ENCODE data around the gene HYKK. TPM values are rescaled to one million over a fixed set of nuclear protein-coding genes. Genes with fewer than 3 reads are reported as not detected.

Gene HYKK
- total RNA-seq, 1 experiment from 2014 or later, result 3.1 TPM

- no peak overlapping the region for H2BK120ac ChIP-seq (ENCODE audit: low read depth, low read length, poor library complexity, severe bottlenecking)
- no peak overlapping the region for H3K4me2 ChIP-seq (ENCODE audit: insufficient read depth, insufficient read length, low read length)
- H4K91ac ChIP-seq (ENCODE audit: insufficient read length, low read depth, low read length), result no peak overlapping the region
- peaks cover 3 to 7% (median 6%) of the 10 kb centered on the region in 3 experiments; a peak in 6 of 7 replicates for H3K36me3 Mint-ChIP-seq (ENCODE audit: insufficient read depth in 1 of 3, low read depth in 3 of 3)
- H4K20me1 ChIP-seq (ENCODE audit: control insufficient read depth, insufficient read depth, insufficient read length), result no peaks in the 10 kb centered on the region
- H4K8ac ChIP-seq (replicated peaks; ENCODE audit: insufficient read length, low read depth, low read length), result no peak overlapping the region
- no peak overlapping the region for H3K23ac ChIP-seq (ENCODE audit: insufficient read length, low read depth, low read length)
- H3K79me2 ChIP-seq (ENCODE audit: insufficient read depth, low read length), result peaks cover 7% of the 10 kb centered on the region; the same call in 1 of the 2 replicates
- H3K27me3 Mint-ChIP-seq (ENCODE audit: low read depth), result no peaks in the 10 kb centered on the region; the same call in 1 of the 2 replicates
- H3K27ac ChIP-seq (ENCODE audit: insufficient read length, low read depth, low read length), result no peak overlapping the region
- H3K23me2 ChIP-seq (ENCODE audit: insufficient read length, low read depth, low read length, poor library complexity, severe bottlenecking), result peaks cover 10% of the 10 kb centered on the region
- no peak overlapping the region for H2BK5ac ChIP-seq (ENCODE audit: insufficient read length, low read length)
- H3K79me1 ChIP-seq (ENCODE audit: insufficient read depth, low read depth, low read length, poor library complexity, severe bottlenecking), result no peaks in the 10 kb centered on the region
- no peaks in the 10 kb centered on the region; a peak in 1 of 5 replicates for H3K9me3 Mint-ChIP-seq
- H3K27ac Mint-ChIP-seq, result no peak overlapping the region
- H3K4me1 ChIP-seq (ENCODE audit: insufficient read depth, low read length), result no peaks in the 10 kb centered on the region
- H3K4me3 Mint-ChIP-seq, result no peak overlapping the region
- H3K14ac ChIP-seq (ENCODE audit: insufficient read depth, low read length), result no peak overlapping the region
- no peak overlapping the region for H2AK5ac ChIP-seq (ENCODE audit: insufficient read length, low read length)
- H2BK15ac ChIP-seq (ENCODE audit: low read depth, low read length), result no peak overlapping the region
- no peak overlapping the region for H3K56ac ChIP-seq (ENCODE audit: insufficient read length, low read depth, low read length)
- no peak overlapping the region for H4K5ac ChIP-seq (ENCODE audit: insufficient read length, low read depth, low read length)
- H3K4me1 Mint-ChIP-seq, result peaks cover 5 to 15% of the 10 kb centered on the region in 2 experiments
- no peak for TF ChIP-seq CTCF (conservative IDR thresholded peaks at IDR 0.05)
- H3T11ph ChIP-seq (ENCODE audit: low read length), result no peak overlapping the region
- H3K27me3 ChIP-seq (ENCODE audit: insufficient read depth, low read length), result no peaks in the 10 kb centered on the region
- WGBS (ENCODE audit: extremely low coverage, insufficient read length, low lambda C conversion rate), result no CpG with 5 or more reads among the region's 5 CpGs
- DNase-seq, result no peak
- H3K9me3 ChIP-seq (ENCODE audit: control insufficient read depth, low read depth, low read length), result no peaks in the 10 kb centered on the region
- H2AFZ ChIP-seq (ENCODE audit: low read length), result no peak overlapping the region
- no peak overlapping the region for H3K9ac ChIP-seq (ENCODE audit: extremely low read depth, insufficient read length, low read length)
- H2BK12ac ChIP-seq (ENCODE audit: insufficient read length, low read depth, low read length), result no peak overlapping the region
- no peak overlapping the region for H3K18ac ChIP-seq (ENCODE audit: insufficient read length, low read depth, low read length)
- no peak overlapping the region for H3K4ac ChIP-seq (ENCODE audit: low read depth, low read length)
- H2BK20ac ChIP-seq (ENCODE audit: low read depth, low read length, poor library complexity, severe bottlenecking), result no peak overlapping the region
These were observed 30.0 kb downstream of the HYKK start for GRCh38 chr15:78537266-78537905.
